GM12891 (cell line): Measurements from ENCODE around the gene BARD1.

ENCODE experiments used
- DNase-seq: peaks from one replicate; pipeline ENCODE4 v3.0.0; 2011; ENCODE audit warnings: low spot score; ENCODE audit not compliant: insufficient read length
- FAIRE-seq: peaks from 2 replicates; lab custom pipeline; 2011; peaks lifted over from hg19 to GRCh38; lab: Jason Lieb, UNC
- PAX5 ChIP-seq: IDR thresholded peaks from 2 replicates; pipeline ENCODE4 v1.6.1; 2011; ENCODE audit warnings: low read length, moderate library complexity, mild to moderate bottlenecking; ENCODE audit not compliant: insufficient read depth, severe bottlenecking
- POLR2A ChIP-seq: IDR thresholded peaks from 2 replicates; pipeline ENCODE4 v1.6.1; 2011; ENCODE audit warnings: low read depth, low read length, control low read depth
- POLR2AphosphoS5 ChIP-seq: IDR thresholded peaks from 2 replicates; pipeline ENCODE4 v1.6.1; 2011; ENCODE audit warnings: low read depth, low read length, control low read depth
- POU2F2 ChIP-seq: IDR thresholded peaks from 2 replicates; pipeline ENCODE4 v1.6.1; 2011; ENCODE audit warnings: low read depth, mild to moderate bottlenecking, control low read depth, low read length, moderate library complexity
- SPI1 ChIP-seq: IDR thresholded peaks from 2 replicates; pipeline ENCODE4 v1.6.1; 2011; ENCODE audit warnings: low read depth, low read length, control low read depth
- TAF1 ChIP-seq: IDR thresholded peaks from 2 replicates; pipeline ENCODE4 v1.6.1; 2011; ENCODE audit warnings: low read depth, low read length, control low read depth

Gene BARD1

DNA sequence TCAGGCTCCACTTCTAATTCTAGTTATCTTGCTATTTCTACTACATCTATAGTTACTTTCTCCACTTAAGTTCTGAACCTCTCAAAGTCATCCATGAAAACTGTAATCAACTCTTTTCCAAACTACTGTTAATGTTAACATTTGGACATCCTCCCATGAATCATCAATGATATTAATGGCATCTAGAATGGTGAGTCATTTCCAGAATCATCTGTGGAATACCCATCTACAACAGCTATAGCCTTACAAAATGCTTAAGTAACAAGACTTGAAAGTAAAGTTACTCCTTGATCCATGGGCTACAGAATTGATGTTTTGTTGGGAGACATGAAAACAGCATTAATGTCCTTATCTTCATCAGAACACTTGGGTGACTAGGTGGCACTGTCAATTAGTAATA lies 35.4 kb downstream of the BARD1 start:
- peak; percentile 33 for FAIRE-seq
- no peak for TF ChIP-seq POLR2A
- no peak for TF ChIP-seq POU2F2
- TF ChIP-seq PAX5 = no peak
- TF ChIP-seq SPI1 = no peak
- no peak for TF ChIP-seq POLR2AphosphoS5
- TF ChIP-seq TAF1 = no peak
- DNase-seq = no peak

- TF ChIP-seq POLR2A (no peak), PAX5 (no peak), POLR2AphosphoS5 (no peak), SPI1 (no peak), TAF1 (no peak), POU2F2 (no peak)
- DNase-seq = no peak
- no peak for FAIRE-seq
These were observed 37.0 kb downstream of the BARD1 start for GRCh38 chr2:214772443-214773015.

- TF ChIP-seq POLR2A (no peak), PAX5 (no peak), TAF1 (no peak), POLR2AphosphoS5 (no peak), POU2F2 (no peak), SPI1 (no peak)
- DNase-seq (no peak), FAIRE-seq (no peak)
These were observed 44.3 kb downstream of the BARD1 start for GRCh38 chr2:214765180-214765579.

DNA sequence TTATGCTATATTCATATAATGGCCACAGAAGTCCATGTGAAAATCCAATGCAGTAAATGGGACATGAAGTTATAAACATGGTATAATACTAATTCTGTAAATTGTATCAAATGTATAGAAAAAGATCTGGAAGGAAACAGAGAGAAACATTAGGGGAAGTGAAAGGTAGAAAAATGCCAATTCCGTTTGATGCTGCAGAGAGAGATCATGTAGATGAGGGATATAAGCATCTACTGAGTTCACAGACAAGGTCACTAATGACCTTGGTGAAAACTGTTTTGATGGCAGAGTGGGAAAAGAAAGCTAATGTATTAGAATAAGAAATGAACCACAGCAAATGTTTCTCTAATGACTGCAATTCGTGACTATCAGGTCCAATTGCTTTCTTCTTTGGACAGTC lies 56.0 kb downstream of the BARD1 start:
- DNase-seq (no peak), FAIRE-seq (peak; percentile 5)
- TF ChIP-seq POLR2AphosphoS5 (no peak), SPI1 (peak; percentile 59)

DNA sequence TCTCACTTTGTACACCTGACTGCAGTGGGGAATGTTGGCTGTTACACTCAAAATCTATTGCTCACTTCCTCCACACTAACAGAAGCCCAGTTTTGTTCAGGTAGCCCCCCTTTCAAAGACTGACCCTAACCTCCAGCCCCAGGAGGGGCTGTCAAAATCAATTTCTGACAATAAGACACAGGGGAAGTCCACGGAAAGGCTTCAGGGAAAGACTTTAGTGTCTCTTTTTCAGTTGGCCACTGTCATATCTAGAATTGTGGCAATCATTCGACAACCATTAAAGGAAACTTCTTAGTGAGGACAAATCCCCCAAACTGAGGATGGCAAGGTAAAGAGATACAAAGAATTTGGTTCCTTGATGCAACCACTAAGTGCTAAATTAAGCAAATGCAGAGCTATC lies 59.0 kb downstream of the BARD1 start:
- FAIRE-seq = no peak

DNA sequence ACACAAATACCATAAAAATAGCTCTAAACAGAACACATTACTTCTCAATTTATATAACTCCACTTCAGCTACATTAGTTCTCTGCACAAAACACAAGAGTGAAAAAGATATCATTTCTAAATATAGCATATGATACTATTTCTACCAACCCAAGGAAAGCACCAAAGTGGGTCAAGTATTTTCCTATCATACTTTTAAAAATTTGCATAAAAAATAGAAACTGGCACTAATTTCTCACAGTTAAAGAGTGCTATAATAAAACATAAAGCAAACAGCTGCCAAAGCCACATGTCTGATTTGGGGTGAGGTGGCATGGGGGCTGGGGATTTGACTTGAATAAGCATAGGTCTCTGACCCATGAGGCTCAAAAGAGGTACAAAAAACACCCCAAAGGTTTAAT lies 61.5 kb downstream of the BARD1 start:
- DNase-seq = no peak
- no peak for FAIRE-seq

More for the DNA sequence above, 59.0 kb downstream of the BARD1 start:
- no peak for DNase-seq
- TF ChIP-seq POLR2AphosphoS5 = no peak
- no peak for TF ChIP-seq POU2F2
- no peak for TF ChIP-seq SPI1
- no peak for TF ChIP-seq TAF1
- TF ChIP-seq PAX5 = no peak
- no peak for TF ChIP-seq POLR2A

DNA sequence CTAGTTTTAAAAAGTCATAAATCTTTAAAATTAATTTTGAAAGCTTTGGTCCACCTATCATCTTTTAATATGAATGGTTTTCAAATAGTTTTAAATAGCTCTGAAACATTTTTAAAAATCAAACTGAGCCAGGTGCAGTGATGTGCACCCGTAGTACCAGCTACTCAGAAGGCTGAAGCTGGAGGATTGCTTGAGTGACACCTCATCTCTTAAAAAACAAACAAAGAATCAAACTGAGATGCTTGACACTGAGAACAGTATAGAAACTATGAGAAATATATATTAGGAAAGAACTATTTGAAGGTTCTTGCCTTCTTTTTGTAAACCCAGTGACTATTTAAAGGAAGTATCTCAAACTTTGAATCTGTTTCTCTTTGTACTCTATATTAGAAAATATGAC lies 67.4 kb downstream of the BARD1 start:
- TF ChIP-seq SPI1 (no peak), POLR2A (no peak), POLR2AphosphoS5 (no peak), POU2F2 (no peak), PAX5 (no peak), TAF1 (no peak)
- no peak for DNase-seq
- FAIRE-seq = no peak

More for the DNA sequence above, 61.5 kb downstream of the BARD1 start:
- TF ChIP-seq POLR2AphosphoS5 (no peak), TAF1 (no peak), SPI1 (no peak), POLR2A (no peak), POU2F2 (no peak), PAX5 (no peak)

GRCh38 chr2:214740867-214741395 lies 68.6 kb downstream of the BARD1 start:
- TF ChIP-seq POLR2A = no peak
- no peak for TF ChIP-seq POLR2AphosphoS5
- TF ChIP-seq TAF1 = no peak
- no peak for TF ChIP-seq POU2F2
- no peak for TF ChIP-seq PAX5
- TF ChIP-seq SPI1 = no peak
- FAIRE-seq (no peak), DNase-seq (no peak)

GRCh38 chr2:214737188-214737587 lies 72.3 kb downstream of the BARD1 start:
- TF ChIP-seq PAX5 (no peak), POLR2A (no peak), POLR2AphosphoS5 (no peak), TAF1 (no peak), SPI1 (no peak), POU2F2 (no peak)
- DNase-seq (no peak), FAIRE-seq (peak; percentile 91)
